ENCODE results near the gene THRSP. TPM values are rescaled to one million over a fixed set of nuclear protein-coding genes. Genes with fewer than 3 reads are reported as not detected.

The THRSP gene
- total and polyA plus RNA-seq, 2 donors (not counting 1 experiment from before 2014, with no cell fraction given) = under 0.01 to 0.19 TPM

DNA sequence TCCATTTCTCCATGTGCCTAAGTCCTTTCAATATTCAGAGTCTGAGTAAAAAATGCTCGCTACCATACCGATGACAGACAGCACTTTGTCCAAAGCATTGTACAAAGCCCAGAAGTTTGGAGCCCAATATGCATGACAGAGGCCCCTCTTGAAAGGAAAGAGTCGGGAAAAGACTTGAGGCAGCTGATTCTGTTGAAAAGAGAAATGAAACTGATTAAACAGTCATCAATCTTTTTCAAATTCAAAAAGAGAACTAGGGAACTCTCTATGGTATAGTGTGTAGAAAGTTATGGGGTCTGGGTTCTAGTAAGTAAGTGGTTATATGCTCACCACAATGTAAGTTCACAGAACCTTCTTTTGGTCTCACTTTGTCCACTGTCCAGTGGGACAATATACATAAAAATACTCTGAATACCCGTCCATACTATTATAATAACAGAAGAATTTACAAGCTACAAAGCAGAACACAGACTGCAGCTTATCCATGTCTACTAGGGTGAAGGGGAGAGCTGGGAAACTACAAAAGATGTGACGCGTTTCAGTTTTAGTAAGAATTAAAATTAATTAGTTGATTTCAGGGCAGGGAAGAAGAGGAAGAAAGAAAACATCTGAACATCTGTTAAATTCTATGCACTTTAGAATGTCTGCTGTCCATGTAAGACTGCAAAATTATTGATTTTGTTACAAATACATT is 49.1 kb downstream of the THRSP start:
- H3K27me3 ChIP-seq (ENCODE audit: control insufficient read depth, insufficient read depth, low read length) = no peaks in the 10 kb centered on the region
- TF ChIP-seq EZH2 (IDR thresholded peaks at IDR 0.05; ENCODE audit: low read length, missing control alignments) = no peak
- TF ChIP-seq, protein P1, sequence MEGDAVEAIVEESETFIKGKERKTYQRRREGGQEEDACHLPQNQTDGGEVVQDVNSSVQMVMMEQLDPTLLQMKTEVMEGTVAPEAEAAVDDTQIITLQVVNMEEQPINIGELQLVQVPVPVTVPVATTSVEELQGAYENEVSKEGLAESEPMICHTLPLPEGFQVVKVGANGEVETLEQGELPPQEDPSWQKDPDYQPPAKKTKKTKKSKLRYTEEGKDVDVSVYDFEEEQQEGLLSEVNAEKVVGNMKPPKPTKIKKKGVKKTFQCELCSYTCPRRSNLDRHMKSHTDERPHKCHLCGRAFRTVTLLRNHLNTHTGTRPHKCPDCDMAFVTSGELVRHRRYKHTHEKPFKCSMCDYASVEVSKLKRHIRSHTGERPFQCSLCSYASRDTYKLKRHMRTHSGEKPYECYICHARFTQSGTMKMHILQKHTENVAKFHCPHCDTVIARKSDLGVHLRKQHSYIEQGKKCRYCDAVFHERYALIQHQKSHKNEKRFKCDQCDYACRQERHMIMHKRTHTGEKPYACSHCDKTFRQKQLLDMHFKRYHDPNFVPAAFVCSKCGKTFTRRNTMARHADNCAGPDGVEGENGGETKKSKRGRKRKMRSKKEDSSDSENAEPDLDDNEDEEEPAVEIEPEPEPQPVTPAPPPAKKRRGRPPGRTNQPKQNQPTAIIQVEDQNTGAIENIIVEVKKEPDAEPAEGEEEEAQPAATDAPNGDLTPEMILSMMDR (conservative IDR thresholded peaks at IDR 0.05 in 1 of 2, IDR thresholded peaks at IDR 0.05 in 1 of 2; ENCODE audit: low read depth in 1 of 2, low read length in 2 of 2) = no peak
- H3K4me1 ChIP-seq (ENCODE audit: control insufficient read depth, extremely low read depth, insufficient read depth, low read length) = peaks cover 2% of the 10 kb centered on the region
- DNase-seq (ENCODE audit: low read depth in 2 of 2) = no peak
- H3K27ac ChIP-seq (ENCODE audit: insufficient read depth, low read length) = no peak overlapping the region
- H3K4me3 ChIP-seq (replicated peaks in 1 of 4; ENCODE audit: control extremely low read depth in 1 of 4, insufficient read depth in 1 of 4, low read depth in 3 of 4, low read length in 4 of 4) = no peak overlapping the region
- H3K9ac ChIP-seq (ENCODE audit: insufficient read depth, low read length) = no peak overlapping the region
- no peaks in the 10 kb centered on the region for H3K79me2 ChIP-seq (ENCODE audit: control insufficient read depth, insufficient read depth, low read length)
- peaks cover 3% of the 10 kb centered on the region for H3K36me3 ChIP-seq (ENCODE audit: control insufficient read depth, insufficient read depth, low read length)
- H3K9me3 ChIP-seq (ENCODE audit: control insufficient read depth, insufficient read depth, low read depth, low read length) = no peaks in the 10 kb centered on the region
- no peak overlapping the region for H3K4me2 ChIP-seq (ENCODE audit: extremely low read depth, insufficient read depth, low read length)
- H4K20me1 ChIP-seq (ENCODE audit: control insufficient read depth, extremely low read depth, insufficient read depth, low read length) = no peaks in the 10 kb centered on the region
- no peak overlapping the region for H2AFZ ChIP-seq (ENCODE audit: low read length)

Other genes with a start within 250 kb of the THRSP start
- 29.3 and 38.1 TPM in 2 replicates for gene RSF1, start 243.1 kb upstream of the THRSP start, total RNA-seq
- gene RSF1, start 243.1 kb upstream of the THRSP start, polyA plus RNA-seq = 27.5 and 28.1 TPM in 2 replicates
- 32.4 and 39.6 TPM in 2 replicates for gene AAMDC, start 242.7 kb upstream of the THRSP start, total RNA-seq
- 76.1 and 98.4 TPM in 2 replicates for gene AAMDC, start 242.7 kb upstream of the THRSP start, polyA plus RNA-seq
- gene INTS4, start 69.2 kb upstream of the THRSP start, total RNA-seq = 32.4 and 38.6 TPM in 2 replicates
- gene INTS4, start 69.2 kb upstream of the THRSP start, polyA plus RNA-seq = 17.2 and 20.8 TPM in 2 replicates
- gene KCTD14, start 40.6 kb upstream of the THRSP start, total RNA-seq = 0.33 and 0.77 TPM in 2 replicates
- 2.5 and 3.2 TPM in 2 replicates for gene KCTD14, start 40.6 kb upstream of the THRSP start, polyA plus RNA-seq
- 60.9 and 101 TPM in 2 replicates for gene NDUFC2, start 16.0 kb downstream of the THRSP start, total RNA-seq
- gene NDUFC2, start 16.0 kb downstream of the THRSP start, polyA plus RNA-seq = 93.9 and 113 TPM in 2 replicates
- gene ALG8, start 75.8 kb downstream of the THRSP start, total RNA-seq = 30.3 and 33.7 TPM in 2 replicates
- 49.6 and 62.5 TPM in 2 replicates for gene ALG8, start 75.8 kb downstream of the THRSP start, polyA plus RNA-seq
- gene KCTD21, start 124.8 kb downstream of the THRSP start, total RNA-seq = 7.2 and 8.1 TPM in 2 replicates
- 13.0 and 15.9 TPM in 2 replicates for gene KCTD21, start 124.8 kb downstream of the THRSP start, polyA plus RNA-seq
- gene USP35, start 125.1 kb downstream of the THRSP start, total RNA-seq = 7.2 and 13.0 TPM in 2 replicates
- 4.6 and 4.8 TPM in 2 replicates for gene USP35, start 125.1 kb downstream of the THRSP start, polyA plus RNA-seq

Data from fibroblast of lung (primary cell).